HEK293 (cell line): Measurements from ENCODE around the gene BIRC3.

Experiments used
- CTCF ChIA-PET: fragments of 350-600 bp; formaldehyde crosslinking; extraction: SDS; loops from one replicate; lab custom pipeline; 2021; ENCODE audit warnings: antibody characterized with exemption; lab: Yijun Ruan, JAX
- POLR2A ChIA-PET: fragments of 300-600 bp; formaldehyde crosslinking; extraction: SDS; loops from one replicate; lab custom pipeline; 2020; ENCODE audit warnings: antibody characterized with exemption, inconsistent platforms; lab: Yijun Ruan, JAX
- H3K27ac ChIP-seq: fragments of 200-500 bp; sonication (Bioruptor generic); 2 replicates; pipeline ENCODE4 v1.5.1; 2014; ENCODE audit warnings: low read depth, low read length, control low read depth, inconsistent platforms; ENCODE audit errors: extremely low read depth
- H3K36me3 ChIP-seq, 2 experiments: fragments of 200-500 bp in 1 of 2; sonication (Bioruptor generic) in 1 of 2; 1 replicate in 1 of 2; 2 replicates in 1 of 2; pipeline ENCODE4 v1.5.1; 2014 to 2017; ENCODE audit warnings: inconsistent platforms in 2 of 2, low read length in 2 of 2; ENCODE audit not compliant: control insufficient read depth in 2 of 2, insufficient read depth in 1 of 2
- H3K4me1 ChIP-seq: fragments of 200-500 bp; sonication (Bioruptor generic); 2 replicates; pipeline ENCODE4 v1.5.1; 2014; ENCODE audit warnings: mild to moderate bottlenecking, low read length, inconsistent platforms; ENCODE audit not compliant: control insufficient read depth, insufficient read depth
- H3K4me3 ChIP-seq: 2 replicates; pipeline ENCODE4 v1.5.1; 2011; ENCODE audit warnings: low read depth, mild to moderate bottlenecking, control low read depth, low read length, moderate library complexity
- H3K9me3 ChIP-seq: fragments of 200-500 bp; sonication (Bioruptor generic); 2 replicates; pipeline ENCODE4 v1.5.1; 2014; ENCODE audit warnings: low read depth, low read length, inconsistent platforms; ENCODE audit not compliant: control insufficient read depth, insufficient read depth
- MZF1 ChIP-seq: fragments of 450-650 bp; formaldehyde crosslinking; IDR thresholded peaks from 2 replicates; pipeline ENCODE4 v1.5.1; 2017; ENCODE audit warnings: missing biosample characterization, missing genetic modification characterization, borderline replicate concordance
- OSR2 ChIP-seq: fragments of 450-650 bp; formaldehyde crosslinking; IDR thresholded peaks from 2 replicates; pipeline ENCODE4 v1.5.1; 2016; ENCODE audit warnings: missing biosample characterization, missing genetic modification characterization
- SCRT1 ChIP-seq: fragments of 450-650 bp; formaldehyde crosslinking; IDR thresholded peaks from 2 replicates; pipeline ENCODE4 v1.5.1; 2016; ENCODE audit warnings: missing biosample characterization, missing genetic modification characterization, borderline replicate concordance
- SP3 ChIP-seq: fragments of 450-650 bp; formaldehyde crosslinking; IDR thresholded peaks from 2 replicates; pipeline ENCODE4 v1.5.1; 2016; ENCODE audit warnings: missing biosample characterization, missing genetic modification characterization
- ZBTB1 ChIP-seq: fragments of 450-650 bp; formaldehyde crosslinking; IDR thresholded peaks from 2 replicates; pipeline ENCODE4 v1.5.1; 2016; ENCODE audit warnings: missing biosample characterization, missing genetic modification characterization
- ZEB2 ChIP-seq: fragments of 450-650 bp; formaldehyde crosslinking; IDR thresholded peaks from 2 replicates; pipeline ENCODE4 v1.5.1; 2016; ENCODE audit warnings: missing biosample characterization, missing genetic modification characterization
- ZFP3 ChIP-seq: fragments of 450-650 bp; formaldehyde crosslinking; IDR thresholded peaks from 2 replicates; pipeline ENCODE4 v1.5.1; 2016; ENCODE audit warnings: low read depth, missing biosample characterization, missing genetic modification characterization
- ZNF138 ChIP-seq: fragments of 450-650 bp; formaldehyde crosslinking; IDR thresholded peaks from 2 replicates; pipeline ENCODE4 v1.5.1; 2016; ENCODE audit warnings: missing biosample characterization, missing genetic modification characterization, borderline replicate concordance
- ZNF157 ChIP-seq: fragments of 450-650 bp; formaldehyde crosslinking; IDR thresholded peaks from 2 replicates; pipeline ENCODE4 v1.5.1; 2016; ENCODE audit warnings: missing biosample characterization, missing genetic modification characterization
- ZNF169 ChIP-seq: fragments of 450-650 bp; formaldehyde crosslinking; IDR thresholded peaks from 2 replicates; pipeline ENCODE4 v1.5.1; 2016; ENCODE audit warnings: missing biosample characterization, missing genetic modification characterization
- ZNF239 ChIP-seq: fragments of 450-650 bp; formaldehyde crosslinking; IDR thresholded peaks from 2 replicates; pipeline ENCODE4 v1.5.1; 2016; ENCODE audit warnings: missing biosample characterization, missing genetic modification characterization
- ZNF302 ChIP-seq: fragments of 450-650 bp; formaldehyde crosslinking; IDR thresholded peaks from 2 replicates; pipeline ENCODE4 v1.5.1; 2016; ENCODE audit warnings: missing biosample characterization, missing genetic modification characterization, low read depth
- ZNF341 ChIP-seq: fragments of 450-650 bp; formaldehyde crosslinking; IDR thresholded peaks from 2 replicates; pipeline ENCODE4; 2016; ENCODE audit warnings: low read depth, missing biosample characterization, missing genetic modification characterization
- ZNF354C ChIP-seq: fragments of 450-650 bp; formaldehyde crosslinking; IDR thresholded peaks from 2 replicates; pipeline ENCODE4 v1.5.1; 2016; ENCODE audit warnings: missing biosample characterization, missing genetic modification characterization, low read depth, borderline replicate concordance
- ZNF558 ChIP-seq: fragments of 450-650 bp; formaldehyde crosslinking; IDR thresholded peaks from 2 replicates; pipeline ENCODE4 v1.5.1; 2016; ENCODE audit warnings: missing biosample characterization, missing genetic modification characterization
- ZNF585B ChIP-seq: fragments of 450-650 bp; formaldehyde crosslinking; IDR thresholded peaks from 2 replicates; pipeline ENCODE4 v1.5.1; 2016; ENCODE audit warnings: missing biosample characterization, missing genetic modification characterization
- ZNF626 ChIP-seq: fragments of 450-650 bp; sonication (Bioruptor Pico); formaldehyde crosslinking; IDR thresholded peaks from 2 replicates; pipeline ENCODE4 v1.5.1; 2018; ENCODE audit warnings: missing biosample characterization, missing genetic modification characterization, inconsistent platforms
- ZNF639 ChIP-seq: fragments of 450-650 bp; formaldehyde crosslinking; IDR thresholded peaks from 2 replicates; pipeline ENCODE4 v1.5.1; 2016; ENCODE audit warnings: missing biosample characterization, missing genetic modification characterization
- ZNF654 ChIP-seq: fragments of 450-650 bp; formaldehyde crosslinking; IDR thresholded peaks from 2 replicates; pipeline ENCODE4 v1.5.1; 2016; ENCODE audit warnings: low read depth, missing biosample characterization, missing genetic modification characterization
- ZNF670 ChIP-seq: fragments of 450-650 bp; formaldehyde crosslinking; IDR thresholded peaks from 2 replicates; pipeline ENCODE4 v1.5.1; 2016; ENCODE audit warnings: missing biosample characterization, missing genetic modification characterization, low read depth
- TF ChIP-seq, protein P1 (sequence below): fragments of 450-650 bp; formaldehyde crosslinking; IDR thresholded peaks from 2 replicates; pipeline ENCODE4 v1.5.1; 2016; ENCODE audit warnings: missing biosample characterization, missing genetic modification characterization
- TF ChIP-seq, protein P2 (sequence below): fragments of 450-650 bp; formaldehyde crosslinking; conservative IDR thresholded peaks from 2 replicates; pipeline ENCODE4 v1.5.1; 2016; ENCODE audit warnings: low read depth, missing biosample characterization, missing genetic modification characterization

BIRC3 gene

DNA sequence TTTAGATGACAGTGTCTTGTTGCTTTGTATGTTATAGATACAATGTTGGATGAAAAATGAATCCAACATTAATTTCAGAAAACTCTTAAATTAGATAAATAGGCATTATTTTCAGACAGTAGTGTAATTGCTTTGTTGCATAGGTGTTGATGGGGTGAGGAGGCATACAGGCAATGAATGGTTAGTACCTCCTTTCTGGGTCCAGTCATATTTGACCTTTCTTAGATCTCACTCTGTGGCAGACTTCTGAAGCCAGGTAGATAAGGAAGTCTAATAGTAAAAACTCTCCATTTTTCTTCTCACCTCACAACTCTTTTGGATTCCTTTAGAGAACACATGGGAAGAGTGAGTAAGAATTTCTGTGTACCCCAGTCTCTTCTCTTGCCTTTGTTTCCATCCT lies 61.5 kb downstream of the BIRC3 start:
- ChIA-PET POLR2A (no interaction called here), CTCF (interaction anchor here (1.1 to 4.1 kb wide), 3 partner anchors 12 to 117 kb away, joined by 3 to 17 read pairs (median 4); no protein-coding TSS in a partner anchor)
- Histone ChIP-seq H3K9me3 (no peaks in the 10 kb centered on the region), H3K4me1 (no peaks in the 10 kb centered on the region), H3K36me3 (peaks cover 0 to 55% of the 10 kb centered on the region in 2 experiments; a peak in 1 of 3 replicates), H3K27ac (no peak overlapping the region), H3K4me3 (no peak overlapping the region)
- TF ChIP-seq ZNF670 = no peak
- no peak for TF ChIP-seq SP3 (tag by site-specific recombination)
- no peak for TF ChIP-seq ZBTB1 (tag by site-specific recombination)
- no peak for TF ChIP-seq ZNF341

DNA sequence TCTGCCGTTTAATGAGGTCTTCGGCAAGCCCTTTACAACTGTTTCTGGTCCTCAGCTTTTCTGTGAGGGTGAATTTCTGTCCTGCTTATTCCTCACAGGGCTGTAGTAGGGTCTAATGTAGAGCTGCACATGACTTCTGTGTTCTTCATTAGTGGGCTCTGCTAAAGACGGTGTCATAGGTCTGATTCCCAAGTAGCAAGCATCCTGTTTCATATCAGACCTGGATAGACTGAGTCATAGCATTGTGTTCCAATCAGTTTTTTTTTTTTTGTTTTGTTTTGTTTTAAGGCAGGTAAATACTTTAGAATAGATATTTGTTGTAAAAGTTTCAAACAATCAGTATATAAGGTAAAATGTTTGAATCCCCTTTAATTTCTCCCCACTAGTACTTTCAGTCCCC lies 65.1 kb downstream of the BIRC3 start:
- no peak overlapping the region for H3K27ac ChIP-seq
- peaks cover 0 to 52% of the 10 kb centered on the region in 2 experiments; a peak in 1 of 3 replicates for H3K36me3 ChIP-seq
- ChIA-PET POLR2A (no interaction called here), CTCF (interaction anchor here (4.1 kb wide), 1 partner anchor 8 kb away, joined by 17 read pairs; no protein-coding TSS in a partner anchor)
- TF ChIP-seq ZNF157 (tag by site-specific recombination) (no peak), ZNF639 (tag by site-specific recombination) (no peak), ZNF354C (tag by site-specific recombination) (no peak), ZNF585B (no peak), ZNF626 (no peak), MZF1 (tag by site-specific recombination) (no peak), OSR2 (no peak), SCRT1 (tag by site-specific recombination) (no peak), ZNF558 (tag by site-specific recombination) (no peak), ZNF654 (tag by site-specific recombination) (no peak), ZFP3 (tag by site-specific recombination) (no peak), ZNF341 (no peak), ZNF138 (tag by site-specific recombination) (no peak), ZNF302 (no peak), ZNF239 (tag by site-specific recombination) (no peak), ZEB2 (tag by site-specific recombination) (no peak), ZNF169 (tag by site-specific recombination) (no peak)
- TF ChIP-seq, protein P1, sequence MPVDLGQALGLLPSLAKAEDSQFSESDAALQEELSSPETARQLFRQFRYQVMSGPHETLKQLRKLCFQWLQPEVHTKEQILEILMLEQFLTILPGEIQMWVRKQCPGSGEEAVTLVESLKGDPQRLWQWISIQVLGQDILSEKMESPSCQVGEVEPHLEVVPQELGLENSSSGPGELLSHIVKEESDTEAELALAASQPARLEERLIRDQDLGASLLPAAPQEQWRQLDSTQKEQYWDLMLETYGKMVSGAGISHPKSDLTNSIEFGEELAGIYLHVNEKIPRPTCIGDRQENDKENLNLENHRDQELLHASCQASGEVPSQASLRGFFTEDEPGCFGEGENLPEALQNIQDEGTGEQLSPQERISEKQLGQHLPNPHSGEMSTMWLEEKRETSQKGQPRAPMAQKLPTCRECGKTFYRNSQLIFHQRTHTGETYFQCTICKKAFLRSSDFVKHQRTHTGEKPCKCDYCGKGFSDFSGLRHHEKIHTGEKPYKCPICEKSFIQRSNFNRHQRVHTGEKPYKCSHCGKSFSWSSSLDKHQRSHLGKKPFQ (tag by site-specific recombination) = no peak
- TF ChIP-seq, protein P2, sequence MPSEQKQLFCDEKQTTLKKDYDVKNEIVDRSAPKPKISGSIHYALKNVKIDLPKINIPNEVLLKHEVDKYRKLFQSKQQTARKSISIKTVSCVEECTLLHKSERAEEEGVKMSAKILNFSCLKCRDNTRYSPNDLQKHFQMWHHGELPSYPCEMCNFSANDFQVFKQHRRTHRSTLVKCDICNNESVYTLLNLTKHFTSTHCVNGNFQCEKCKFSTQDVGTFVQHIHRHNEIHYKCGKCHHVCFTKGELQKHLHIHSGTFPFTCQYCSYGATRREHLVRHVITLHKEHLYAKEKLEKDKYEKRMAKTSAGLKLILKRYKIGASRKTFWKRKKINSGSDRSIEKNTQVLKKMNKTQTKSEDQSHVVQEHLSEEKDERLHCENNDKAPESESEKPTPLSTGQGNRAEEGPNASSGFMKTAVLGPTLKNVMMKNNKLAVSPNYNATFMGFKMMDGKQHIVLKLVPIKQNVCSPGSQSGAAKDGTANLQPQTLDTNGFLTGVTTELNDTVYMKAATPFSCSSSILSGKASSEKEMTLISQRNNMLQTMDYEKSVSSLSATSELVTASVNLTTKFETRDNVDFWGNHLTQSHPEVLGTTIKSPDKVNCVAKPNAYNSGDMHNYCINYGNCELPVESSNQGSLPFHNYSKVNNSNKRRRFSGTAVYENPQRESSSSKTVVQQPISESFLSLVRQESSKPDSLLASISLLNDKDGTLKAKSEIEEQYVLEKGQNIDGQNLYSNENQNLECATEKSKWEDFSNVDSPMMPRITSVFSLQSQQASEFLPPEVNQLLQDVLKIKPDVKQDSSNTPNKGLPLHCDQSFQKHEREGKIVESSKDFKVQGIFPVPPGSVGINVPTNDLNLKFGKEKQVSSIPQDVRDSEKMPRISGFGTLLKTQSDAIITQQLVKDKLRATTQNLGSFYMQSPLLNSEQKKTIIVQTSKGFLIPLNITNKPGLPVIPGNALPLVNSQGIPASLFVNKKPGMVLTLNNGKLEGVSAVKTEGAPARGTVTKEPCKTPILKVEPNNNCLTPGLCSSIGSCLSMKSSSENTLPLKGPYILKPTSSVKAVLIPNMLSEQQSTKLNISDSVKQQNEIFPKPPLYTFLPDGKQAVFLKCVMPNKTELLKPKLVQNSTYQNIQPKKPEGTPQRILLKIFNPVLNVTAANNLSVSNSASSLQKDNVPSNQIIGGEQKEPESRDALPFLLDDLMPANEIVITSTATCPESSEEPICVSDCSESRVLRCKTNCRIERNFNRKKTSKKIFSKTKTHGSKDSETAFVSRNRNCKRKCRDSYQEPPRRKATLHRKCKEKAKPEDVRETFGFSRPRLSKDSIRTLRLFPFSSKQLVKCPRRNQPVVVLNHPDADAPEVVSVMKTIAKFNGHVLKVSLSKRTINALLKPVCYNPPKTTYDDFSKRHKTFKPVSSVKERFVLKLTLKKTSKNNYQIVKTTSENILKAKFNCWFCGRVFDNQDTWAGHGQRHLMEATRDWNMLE (tag by site-specific recombination) = no peak
- no peaks in the 10 kb centered on the region for H3K9me3 ChIP-seq
- H3K4me3 ChIP-seq = no peak overlapping the region
- H3K4me1 ChIP-seq = no peaks in the 10 kb centered on the region
